ENCODE results near the gene PTPRK.
"Not testable (repeated sequence)": the region's sequence is repeated elsewhere in the genome, so short reads cannot be mapped to it uniquely, and the experiment has no call there.

PTPRK gene

GRCh38 chr6:127990074-127990473 lies 530.3 kb downstream of the PTPRK start:
- no peaks in the 10 kb centered on the region for H3K4me1 ChIP-seq
- no peaks in the 10 kb centered on the region for H3K9me3 ChIP-seq (ENCODE audit: control insufficient read depth, low read length)
- no peaks in the 10 kb centered on the region for H3K36me3 ChIP-seq (ENCODE audit: control insufficient read depth, insufficient read depth, low read length)
- H3K27me3 ChIP-seq (ENCODE audit: control insufficient read depth, insufficient read depth, low read length), result no peaks in the 10 kb centered on the region
- no peak overlapping the region for H3K4me3 ChIP-seq (ENCODE audit: low read depth, low read length)
- no peak overlapping the region for H2AFZ ChIP-seq
- TF ChIP-seq CTCF (IDR thresholded peaks at IDR 0.05), result no peak
- no peak overlapping the region for H3K9ac ChIP-seq
- no peak overlapping the region for H3K27ac ChIP-seq
- H3K4me2 ChIP-seq (ENCODE audit: low read length), result no peak overlapping the region
- no peaks in the 10 kb centered on the region for H3K79me2 ChIP-seq

GRCh38 chr6:127980996-127981395 lies 539.4 kb downstream of the PTPRK start:
- H3K4me3 ChIP-seq (ENCODE audit: low read depth, low read length), result no peak overlapping the region
- H3K9me3 ChIP-seq (ENCODE audit: control insufficient read depth, low read length), result no peaks in the 10 kb centered on the region
- H3K36me3 ChIP-seq (ENCODE audit: control insufficient read depth, insufficient read depth, low read length), result no peaks in the 10 kb centered on the region
- H3K9ac ChIP-seq, result no peak overlapping the region
- no peak overlapping the region for H2AFZ ChIP-seq
- no peaks in the 10 kb centered on the region for H3K27me3 ChIP-seq (ENCODE audit: control insufficient read depth, insufficient read depth, low read length)
- H3K4me2 ChIP-seq (ENCODE audit: low read length), result no peak overlapping the region
- H3K27ac ChIP-seq, result no peak overlapping the region
- no peaks in the 10 kb centered on the region for H3K79me2 ChIP-seq
- no peaks in the 10 kb centered on the region for H3K4me1 ChIP-seq
- no peak for TF ChIP-seq CTCF (IDR thresholded peaks at IDR 0.05)

GRCh38 chr6:127978185-127978584 lies 542.2 kb downstream of the PTPRK start:
- not testable (repeated sequence) for H3K36me3 ChIP-seq (ENCODE audit: control insufficient read depth, insufficient read depth, low read length); H2AFZ ChIP-seq; H3K27me3 ChIP-seq (ENCODE audit: control insufficient read depth, insufficient read depth, low read length); H3K9ac ChIP-seq; H3K79me2 ChIP-seq; H3K4me3 ChIP-seq (ENCODE audit: low read depth, low read length); H3K4me1 ChIP-seq; H3K4me2 ChIP-seq (ENCODE audit: low read length); H3K9me3 ChIP-seq (ENCODE audit: control insufficient read depth, low read length); H3K27ac ChIP-seq

GRCh38 chr6:127976796-127977195 lies 543.6 kb downstream of the PTPRK start:
- Histone ChIP-seq H2AFZ (no peak overlapping the region), H3K27me3 (ENCODE audit: control insufficient read depth, insufficient read depth, low read length) (no peaks in the 10 kb centered on the region), H3K9me3 (ENCODE audit: control insufficient read depth, low read length) (no peaks in the 10 kb centered on the region), H3K36me3 (ENCODE audit: control insufficient read depth, insufficient read depth, low read length) (no peaks in the 10 kb centered on the region), H3K27ac (no peak overlapping the region), H3K4me2 (ENCODE audit: low read length) (no peak overlapping the region), H3K9ac (no peak overlapping the region), H3K4me3 (ENCODE audit: low read depth, low read length) (no peak overlapping the region), H3K79me2 (no peaks in the 10 kb centered on the region), H3K4me1 (no peaks in the 10 kb centered on the region)
- no peak for TF ChIP-seq CTCF (IDR thresholded peaks at IDR 0.05)

GRCh38 chr6:127976111-127976510 lies 544.3 kb downstream of the PTPRK start:
- no peak for TF ChIP-seq CTCF (IDR thresholded peaks at IDR 0.05)

More at GRCh38 chr6:127976111-127976510, 544.3 kb downstream of the PTPRK start:
- Histone ChIP-seq H3K79me2 (no peaks in the 10 kb centered on the region), H2AFZ (no peak overlapping the region), H3K4me3 (ENCODE audit: low read depth, low read length) (no peak overlapping the region), H3K36me3 (ENCODE audit: control insufficient read depth, insufficient read depth, low read length) (no peaks in the 10 kb centered on the region), H3K9ac (no peak overlapping the region), H3K27ac (no peak overlapping the region), H3K4me2 (ENCODE audit: low read length) (no peak overlapping the region), H3K9me3 (ENCODE audit: control insufficient read depth, low read length) (no peaks in the 10 kb centered on the region), H3K27me3 (ENCODE audit: control insufficient read depth, insufficient read depth, low read length) (no peaks in the 10 kb centered on the region), H3K4me1 (no peaks in the 10 kb centered on the region)

Data from parathyroid adenoma (tissue), 2 donors.